SK-N-SH treated with all-trans-retinoic acid at 6 μM for 48 hours (cell line): ENCODE measurements around the gene NSUN5.
"Not testable (repeated sequence)": the region's sequence is repeated elsewhere in the genome, so short reads cannot be mapped to it uniquely, and the experiment has no call there.

Source experiments
- CSDC2 ChIP-seq: fragments of 250-450 bp; sonication (Bioruptor Pico); IDR thresholded peaks from 2 replicates; pipeline ENCODE4 v1.5.0; 2020; ENCODE audit warnings: mild to moderate bottlenecking, moderate library complexity
- ESRRG ChIP-seq: fragments of 250-450 bp; sonication (Bioruptor Pico); IDR thresholded peaks from 2 replicates; pipeline ENCODE4 v1.6.1; 2021; ENCODE audit warnings: mild to moderate bottlenecking
- GLIS3 ChIP-seq: fragments of 250-450 bp; sonication (Bioruptor Pico); IDR thresholded peaks from 2 replicates; pipeline ENCODE4 v1.5.0; 2020; ENCODE audit warnings: mild to moderate bottlenecking, moderate library complexity
- ISL1 ChIP-seq: fragments of 250-450 bp; sonication (Bioruptor Pico); IDR thresholded peaks from 2 replicates; pipeline ENCODE4 v2.1.2; 2022; ENCODE audit warnings: mild to moderate bottlenecking, moderate library complexity
- OSR1 ChIP-seq: fragments of 250-450 bp; sonication (Bioruptor Pico); IDR thresholded peaks from 2 replicates; pipeline ENCODE4 v1.8.0; 2022; ENCODE audit warnings: moderate library complexity, mild to moderate bottlenecking, inconsistent platforms
- RARB ChIP-seq: fragments of 250-450 bp; sonication (Bioruptor Pico); IDR thresholded peaks from 2 replicates; pipeline ENCODE4 v1.8.0; 2021; ENCODE audit warnings: mild to moderate bottlenecking, moderate library complexity
- SNAI2 ChIP-seq: fragments of 250-450 bp; sonication (Bioruptor Pico); IDR thresholded peaks from 2 replicates; pipeline ENCODE4 v1.5.0; 2020; ENCODE audit warnings: mild to moderate bottlenecking, moderate library complexity
- TCF4 ChIP-seq: fragments of 250-450 bp; sonication (Bioruptor Pico); IDR thresholded peaks from 2 replicates; pipeline ENCODE4 v1.8.0; 2021; ENCODE audit warnings: mild to moderate bottlenecking, moderate library complexity, borderline replicate concordance
- ZFP3 ChIP-seq: fragments of 250-450 bp; sonication (Bioruptor Pico); IDR thresholded peaks from 2 replicates; pipeline ENCODE4 v1.5.0; 2020; ENCODE audit warnings: mild to moderate bottlenecking, moderate library complexity
- ZNF8 ChIP-seq: fragments of 450-650 bp; formaldehyde crosslinking; IDR thresholded peaks from 2 replicates; pipeline ENCODE4 v1.5.0; 2020; ENCODE audit warnings: mild to moderate bottlenecking, moderate library complexity
- TF ChIP-seq, protein P1 (sequence below): fragments of 250-450 bp; sonication (Bioruptor Pico); IDR thresholded peaks from 2 replicates; pipeline ENCODE4 v1.5.1; 2020; ENCODE audit warnings: low read depth, mild to moderate bottlenecking, moderate library complexity
- TF ChIP-seq, protein P2 (sequence below): fragments of 250-450 bp; sonication (Bioruptor Pico); IDR thresholded peaks from 2 replicates; pipeline ENCODE4 v1.8.0; 2020; ENCODE audit warnings: mild to moderate bottlenecking, moderate library complexity, borderline replicate concordance
- TF ChIP-seq, protein P3 (sequence below): fragments of 250-450 bp; sonication (Bioruptor Pico); IDR thresholded peaks from 2 replicates; pipeline ENCODE4 v1.5.0; 2020; ENCODE audit warnings: mild to moderate bottlenecking, moderate library complexity
- TF ChIP-seq, protein P4 (sequence below): fragments of 250-450 bp; sonication (Bioruptor Pico); IDR thresholded peaks from 2 replicates; pipeline ENCODE4 v1.8.0; 2021; ENCODE audit warnings: low read depth, mild to moderate bottlenecking, moderate library complexity, borderline replicate concordance

DNA sequence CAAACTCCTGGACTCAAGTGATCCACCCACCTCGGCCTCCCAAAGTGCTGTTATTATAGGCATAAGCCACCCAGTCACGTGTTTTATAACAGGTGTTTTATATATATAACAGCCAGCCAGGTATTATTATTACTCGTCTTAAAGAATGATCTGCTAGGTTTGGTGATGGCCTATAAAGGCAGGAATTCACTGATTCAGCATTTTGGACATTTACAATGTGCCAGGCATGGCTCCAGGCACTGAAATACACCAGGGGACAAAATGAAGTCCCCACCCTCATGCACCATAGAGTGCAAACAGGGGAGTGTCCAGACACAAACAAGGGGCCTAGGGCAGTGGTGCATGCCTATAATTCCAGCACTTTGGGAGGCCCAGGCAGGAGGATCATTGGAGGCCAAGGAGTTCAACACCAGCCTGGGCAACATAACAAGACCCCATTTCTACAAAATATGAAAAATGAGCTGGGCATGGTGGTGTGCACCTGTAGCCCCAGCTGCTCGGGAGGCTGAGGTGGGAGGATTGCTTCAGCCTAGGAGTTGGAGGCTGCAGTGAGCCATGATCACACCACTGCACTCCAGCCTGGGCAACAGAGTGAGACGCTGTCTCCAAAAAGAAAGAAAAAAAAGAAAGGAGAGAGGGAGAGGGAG, 14.9 kb upstream of the NSUN5 start:
- TF ChIP-seq, protein P1, sequence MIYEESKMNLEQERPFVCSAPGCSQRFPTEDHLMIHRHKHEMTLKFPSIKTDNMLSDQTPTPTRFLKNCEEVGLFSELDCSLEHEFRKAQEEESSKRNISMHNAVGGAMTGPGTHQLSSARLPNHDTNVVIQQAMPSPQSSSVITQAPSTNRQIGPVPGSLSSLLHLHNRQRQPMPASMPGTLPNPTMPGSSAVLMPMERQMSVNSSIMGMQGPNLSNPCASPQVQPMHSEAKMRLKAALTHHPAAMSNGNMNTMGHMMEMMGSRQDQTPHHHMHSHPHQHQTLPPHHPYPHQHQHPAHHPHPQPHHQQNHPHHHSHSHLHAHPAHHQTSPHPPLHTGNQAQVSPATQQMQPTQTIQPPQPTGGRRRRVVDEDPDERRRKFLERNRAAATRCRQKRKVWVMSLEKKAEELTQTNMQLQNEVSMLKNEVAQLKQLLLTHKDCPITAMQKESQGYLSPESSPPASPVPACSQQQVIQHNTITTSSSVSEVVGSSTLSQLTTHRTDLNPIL (CRISPR knock-in tag), result not testable (repeated sequence)
- not testable (repeated sequence) for TF ChIP-seq RARB (CRISPR knock-in tag); SNAI2; ESRRG (CRISPR knock-in tag); ISL1 (CRISPR knock-in tag); ZNF8 (CRISPR knock-in tag); ZFP3; OSR1 (CRISPR knock-in tag); TCF4 (CRISPR knock-in tag); GLIS3 (CRISPR knock-in tag); CSDC2 (CRISPR knock-in tag)
- TF ChIP-seq, protein P2, sequence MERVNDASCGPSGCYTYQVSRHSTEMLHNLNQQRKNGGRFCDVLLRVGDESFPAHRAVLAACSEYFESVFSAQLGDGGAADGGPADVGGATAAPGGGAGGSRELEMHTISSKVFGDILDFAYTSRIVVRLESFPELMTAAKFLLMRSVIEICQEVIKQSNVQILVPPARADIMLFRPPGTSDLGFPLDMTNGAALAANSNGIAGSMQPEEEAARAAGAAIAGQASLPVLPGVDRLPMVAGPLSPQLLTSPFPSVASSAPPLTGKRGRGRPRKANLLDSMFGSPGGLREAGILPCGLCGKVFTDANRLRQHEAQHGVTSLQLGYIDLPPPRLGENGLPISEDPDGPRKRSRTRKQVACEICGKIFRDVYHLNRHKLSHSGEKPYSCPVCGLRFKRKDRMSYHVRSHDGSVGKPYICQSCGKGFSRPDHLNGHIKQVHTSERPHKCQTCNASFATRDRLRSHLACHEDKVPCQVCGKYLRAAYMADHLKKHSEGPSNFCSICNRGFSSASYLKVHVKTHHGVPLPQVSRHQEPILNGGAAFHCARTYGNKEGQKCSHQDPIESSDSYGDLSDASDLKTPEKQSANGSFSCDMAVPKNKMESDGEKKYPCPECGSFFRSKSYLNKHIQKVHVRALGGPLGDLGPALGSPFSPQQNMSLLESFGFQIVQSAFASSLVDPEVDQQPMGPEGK (CRISPR knock-in tag), result not testable (repeated sequence)
- TF ChIP-seq, protein P3, sequence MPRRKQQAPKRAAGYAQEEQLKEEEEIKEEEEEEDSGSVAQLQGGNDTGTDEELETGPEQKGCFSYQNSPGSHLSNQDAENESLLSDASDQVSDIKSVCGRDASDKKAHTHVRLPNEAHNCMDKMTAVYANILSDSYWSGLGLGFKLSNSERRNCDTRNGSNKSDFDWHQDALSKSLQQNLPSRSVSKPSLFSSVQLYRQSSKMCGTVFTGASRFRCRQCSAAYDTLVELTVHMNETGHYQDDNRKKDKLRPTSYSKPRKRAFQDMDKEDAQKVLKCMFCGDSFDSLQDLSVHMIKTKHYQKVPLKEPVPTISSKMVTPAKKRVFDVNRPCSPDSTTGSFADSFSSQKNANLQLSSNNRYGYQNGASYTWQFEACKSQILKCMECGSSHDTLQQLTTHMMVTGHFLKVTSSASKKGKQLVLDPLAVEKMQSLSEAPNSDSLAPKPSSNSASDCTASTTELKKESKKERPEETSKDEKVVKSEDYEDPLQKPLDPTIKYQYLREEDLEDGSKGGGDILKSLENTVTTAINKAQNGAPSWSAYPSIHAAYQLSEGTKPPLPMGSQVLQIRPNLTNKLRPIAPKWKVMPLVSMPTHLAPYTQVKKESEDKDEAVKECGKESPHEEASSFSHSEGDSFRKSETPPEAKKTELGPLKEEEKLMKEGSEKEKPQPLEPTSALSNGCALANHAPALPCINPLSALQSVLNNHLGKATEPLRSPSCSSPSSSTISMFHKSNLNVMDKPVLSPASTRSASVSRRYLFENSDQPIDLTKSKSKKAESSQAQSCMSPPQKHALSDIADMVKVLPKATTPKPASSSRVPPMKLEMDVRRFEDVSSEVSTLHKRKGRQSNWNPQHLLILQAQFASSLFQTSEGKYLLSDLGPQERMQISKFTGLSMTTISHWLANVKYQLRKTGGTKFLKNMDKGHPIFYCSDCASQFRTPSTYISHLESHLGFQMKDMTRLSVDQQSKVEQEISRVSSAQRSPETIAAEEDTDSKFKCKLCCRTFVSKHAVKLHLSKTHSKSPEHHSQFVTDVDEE, result not testable (repeated sequence)
- TF ChIP-seq, protein P4, sequence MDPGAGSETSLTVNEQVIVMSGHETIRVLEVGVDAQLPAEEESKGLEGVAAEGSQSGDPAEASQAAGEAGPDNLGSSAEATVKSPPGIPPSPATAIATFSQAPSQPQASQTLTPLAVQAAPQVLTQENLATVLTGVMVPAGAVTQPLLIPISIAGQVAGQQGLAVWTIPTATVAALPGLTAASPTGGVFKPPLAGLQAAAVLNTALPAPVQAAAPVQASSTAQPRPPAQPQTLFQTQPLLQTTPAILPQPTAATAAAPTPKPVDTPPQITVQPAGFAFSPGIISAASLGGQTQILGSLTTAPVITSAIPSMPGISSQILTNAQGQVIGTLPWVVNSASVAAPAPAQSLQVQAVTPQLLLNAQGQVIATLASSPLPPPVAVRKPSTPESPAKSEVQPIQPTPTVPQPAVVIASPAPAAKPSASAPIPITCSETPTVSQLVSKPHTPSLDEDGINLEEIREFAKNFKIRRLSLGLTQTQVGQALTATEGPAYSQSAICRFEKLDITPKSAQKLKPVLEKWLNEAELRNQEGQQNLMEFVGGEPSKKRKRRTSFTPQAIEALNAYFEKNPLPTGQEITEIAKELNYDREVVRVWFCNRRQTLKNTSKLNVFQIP, result not testable (repeated sequence)
